AG04450 (cell line): ENCODE data around the gene RSPO4. TPM values are rescaled to one million over a fixed set of nuclear protein-coding genes. Genes with fewer than 3 reads are reported as not detected.

Experiments
- CTCF ChIA-PET: fragments of 300-600, 350-600 bp; formaldehyde crosslinking; extraction: SDS; loops from one replicate; lab custom pipeline; 2022; ENCODE audit warnings: antibody characterized with exemption, inconsistent platforms; lab: Charles Lee
- POLR2A ChIA-PET: fragments of 350-600 bp; formaldehyde crosslinking; extraction: SDS; loops from one replicate; lab custom pipeline; 2021; ENCODE audit warnings: antibody characterized with exemption, inconsistent platforms; lab: Yijun Ruan, JAX
- DNase-seq: peaks from one replicate; pipeline ENCODE4 v3.0.0-alpha.2; 2011; ENCODE audit warnings: low read depth, low spot score
- H3K27ac ChIP-seq: one replicate; pipeline ENCODE4 v1.5.1; 2012; ENCODE audit warnings: low read depth, low read length, control low read depth
- H3K27me3 ChIP-seq: one replicate; pipeline ENCODE4 v1.6.0; 2012; ENCODE audit warnings: low read length; ENCODE audit not compliant: control insufficient read depth, insufficient read depth
- H3K4me3 ChIP-seq: 2 replicates; pipeline ENCODE4 v1.5.1; 2011; ENCODE audit warnings: mild to moderate bottlenecking, low read depth, low read length, control low read depth
- H3K9me3 ChIP-seq: 2 replicates; pipeline ENCODE4 v1.5.1; 2012; ENCODE audit warnings: low read length; ENCODE audit not compliant: control insufficient read depth, insufficient read depth
- CTCF ChIP-seq: IDR thresholded peaks from 2 replicates; pipeline ENCODE4 v1.5.1; 2011; ENCODE audit warnings: low read depth, low read length, control low read depth, inconsistent platforms
- polyA plus RNA-seq: library from polyadenylated mRNA; depleted of rRNA; stranded (reverse); fragments of >200 nt; gene quantifications from 2 replicates; pipeline ENCODE4 v1.2.3, GENCODE V29; 2011

The RSPO4 gene
- polyA plus RNA-seq, 1 experiment: not detected

GRCh38 chr20:920311-920710, 81.8 kb downstream of the RSPO4 start:
- CTCF ChIA-PET: interaction anchor here (0.7 kb wide), 1 partner anchor 105 kb away, joined by 3 read pairs; no protein-coding TSS in a partner anchor
- H3K27me3 ChIP-seq: peaks cover 4% of the 10 kb centered on the region

DNA sequence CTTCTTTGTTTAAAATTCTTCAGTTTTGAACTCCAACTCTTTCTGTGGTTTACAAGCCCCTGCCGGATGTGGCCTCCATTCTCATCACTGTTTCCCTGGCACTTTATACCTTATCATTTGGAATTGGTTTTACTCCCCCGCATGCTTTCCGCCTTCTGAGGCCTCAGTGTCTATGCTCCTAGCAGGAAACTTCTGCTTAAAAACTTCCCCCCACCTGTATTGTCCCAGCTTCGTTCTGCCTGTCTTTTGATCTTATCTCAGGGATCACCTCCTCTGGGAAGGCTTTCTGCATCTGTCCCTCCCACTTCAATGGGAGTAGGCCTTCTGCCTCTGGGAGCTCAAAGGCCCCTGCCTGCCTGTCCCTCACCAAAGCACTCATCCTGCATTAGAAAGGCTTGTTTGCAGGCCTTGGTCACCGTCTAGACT, 82.6 kb downstream of the RSPO4 start:
- POLR2A ChIA-PET: interaction anchor here (0.7 kb wide), 1 partner anchor 13 kb away, joined by 4 read pairs; no protein-coding TSS in a partner anchor

More at GRCh38 chr20:920311-920710, 81.8 kb downstream of the RSPO4 start:
- TF ChIP-seq CTCF: no peak
- no peak overlapping the region for H3K4me3 ChIP-seq
- DNase-seq: no peak
- POLR2A ChIA-PET: interaction anchor here (0.7 kb wide), 1 partner anchor 14 kb away, joined by 4 read pairs; no protein-coding TSS in a partner anchor
- H3K9me3 ChIP-seq: no peaks in the 10 kb centered on the region
- no peak overlapping the region for H3K27ac ChIP-seq

GRCh38 chr20:917416-917815, 84.7 kb downstream of the RSPO4 start:
- H3K27ac ChIP-seq: no peak overlapping the region
- ChIA-PET CTCF (no interaction called here), POLR2A (no interaction called here)
- no peak overlapping the region for H3K4me3 ChIP-seq
- no peak for TF ChIP-seq CTCF
- H3K9me3 ChIP-seq: no peaks in the 10 kb centered on the region
- H3K27me3 ChIP-seq: peaks cover 8% of the 10 kb centered on the region
- no peak for DNase-seq

More for the DNA sequence above, 82.6 kb downstream of the RSPO4 start:
- no peak overlapping the region for H3K27ac ChIP-seq
- no peak for DNase-seq
- CTCF ChIA-PET: no interaction called here
- TF ChIP-seq CTCF: no peak
- H3K4me3 ChIP-seq: no peak overlapping the region
- H3K9me3 ChIP-seq: no peaks in the 10 kb centered on the region
- H3K27me3 ChIP-seq: peaks cover 4% of the 10 kb centered on the region

DNA sequence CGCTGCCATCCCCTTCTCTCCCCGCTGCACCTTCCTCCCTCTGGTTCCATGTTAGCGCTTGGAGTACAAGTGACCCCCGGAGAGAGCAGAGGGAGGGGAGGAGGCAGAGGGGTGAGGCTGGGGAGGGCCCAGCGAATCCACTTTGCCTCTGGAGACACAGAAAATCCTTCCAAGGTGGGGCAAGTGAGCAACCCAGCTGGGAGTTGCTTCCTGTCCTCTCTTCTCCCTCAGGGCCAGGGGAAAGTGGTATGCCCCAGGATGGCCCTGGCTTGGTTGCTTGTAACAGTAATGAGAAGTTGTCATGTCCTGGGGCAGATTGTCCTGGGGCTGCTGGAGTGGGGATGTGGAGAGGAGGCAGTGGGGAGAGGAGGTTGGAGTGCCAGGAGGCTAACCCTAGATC, 85.3 kb downstream of the RSPO4 start:
- Histone ChIP-seq H3K4me3 (no peak overlapping the region), H3K9me3 (no peaks in the 10 kb centered on the region), H3K27ac (no peak overlapping the region), H3K27me3 (peaks cover 12% of the 10 kb centered on the region)
- POLR2A ChIA-PET: no interaction called here
- no peak for TF ChIP-seq CTCF
- CTCF ChIA-PET: no interaction called here
- no peak for DNase-seq

DNA sequence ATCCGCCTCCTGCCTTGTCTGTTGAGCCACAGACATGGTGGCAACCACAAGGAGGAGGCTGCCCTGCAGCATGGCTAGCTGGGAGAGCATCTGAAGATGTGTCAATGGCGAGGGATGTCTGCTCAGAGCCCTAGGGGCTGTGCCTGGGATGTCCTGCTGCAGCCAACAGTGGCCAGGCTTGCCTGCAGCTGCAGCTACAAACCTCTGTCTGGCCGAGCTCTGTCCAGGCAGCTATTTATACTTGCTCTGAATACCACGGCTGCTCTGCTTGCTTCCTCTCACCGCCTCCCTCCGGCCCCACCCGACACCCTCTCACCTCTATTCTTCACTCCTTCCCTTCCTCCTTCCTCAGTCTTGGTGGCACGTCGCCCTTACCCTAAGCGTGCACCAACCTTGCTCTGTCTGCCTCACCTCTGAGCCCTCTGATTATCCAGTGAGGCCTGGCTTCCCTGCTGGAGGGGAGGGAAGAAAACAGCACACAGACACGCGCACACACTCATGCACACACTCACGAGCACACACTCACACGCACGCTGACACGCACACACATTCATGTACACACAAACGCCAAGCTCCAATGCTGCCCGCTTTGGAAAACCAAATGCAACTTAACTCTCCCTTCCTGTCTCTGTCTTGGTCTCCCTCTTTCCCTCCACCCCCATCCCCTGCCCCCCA, 85.8 kb downstream of the RSPO4 start, which contains the start of gene ANGPT4:
Gene ANGPT4, minus strand, starts transcription at position 210 of the 675 bp plus-strand sequence. Its CDS starts 120 bp downstream, at position 90.
- DNase-seq: no peak
- no peak within 1 kb of the TSS for H3K4me3 ChIP-seq
- no peak for TF ChIP-seq CTCF
- H3K27me3 ChIP-seq: peaks cover 12% of the 10 kb centered on the region
- H3K9me3 ChIP-seq: no peaks in the 10 kb centered on the region
- ChIA-PET CTCF (interaction anchor here (0.6 kb wide), 1 partner anchor 98 kb away, joined by 3 read pairs; no protein-coding TSS in a partner anchor), POLR2A (no interaction called here)
- no peak within 1 kb of the TSS for H3K27ac ChIP-seq
